ENCODE measurements around the gene CORO2A.

CORO2A gene

GRCh38 chr9:98236901-98237487 lies 44.6 kb upstream of the CORO2A start:
- Histone ChIP-seq H3K27ac (ENCODE audit: low read depth, low read length, poor library complexity, severe bottlenecking) (no peak overlapping the region), H3K4me1 (ENCODE audit: insufficient read depth, low read length, severe bottlenecking) (no peaks in the 10 kb centered on the region), H3K79me2 (ENCODE audit: insufficient read depth, low read length) (no peaks in the 10 kb centered on the region), H3K9me2 (ENCODE audit: low read depth, low read length) (no peaks in the 10 kb centered on the region), H2AFZ (ENCODE audit: low read length) (no peak overlapping the region), H3K4me2 (ENCODE audit: low read length) (no peak overlapping the region), H3K9ac (ENCODE audit: low read length) (no peak overlapping the region), H3K9me3 (ENCODE audit: low read length) (no peaks in the 10 kb centered on the region), H3K4me3 (ENCODE audit: low read depth, low read length, poor library complexity, severe bottlenecking) (no peak overlapping the region), H3K36me3 (ENCODE audit: insufficient read depth, low read length) (no peaks in the 10 kb centered on the region), H3K27me3 (ENCODE audit: insufficient read depth, low read length) (no peaks in the 10 kb centered on the region), H4K20me1 (ENCODE audit: insufficient read depth, low read length) (no peaks in the 10 kb centered on the region), H3F3A (ENCODE audit: insufficient read depth, low read length) (no peaks in the 10 kb centered on the region)
- TF ChIP-seq, protein P1, sequence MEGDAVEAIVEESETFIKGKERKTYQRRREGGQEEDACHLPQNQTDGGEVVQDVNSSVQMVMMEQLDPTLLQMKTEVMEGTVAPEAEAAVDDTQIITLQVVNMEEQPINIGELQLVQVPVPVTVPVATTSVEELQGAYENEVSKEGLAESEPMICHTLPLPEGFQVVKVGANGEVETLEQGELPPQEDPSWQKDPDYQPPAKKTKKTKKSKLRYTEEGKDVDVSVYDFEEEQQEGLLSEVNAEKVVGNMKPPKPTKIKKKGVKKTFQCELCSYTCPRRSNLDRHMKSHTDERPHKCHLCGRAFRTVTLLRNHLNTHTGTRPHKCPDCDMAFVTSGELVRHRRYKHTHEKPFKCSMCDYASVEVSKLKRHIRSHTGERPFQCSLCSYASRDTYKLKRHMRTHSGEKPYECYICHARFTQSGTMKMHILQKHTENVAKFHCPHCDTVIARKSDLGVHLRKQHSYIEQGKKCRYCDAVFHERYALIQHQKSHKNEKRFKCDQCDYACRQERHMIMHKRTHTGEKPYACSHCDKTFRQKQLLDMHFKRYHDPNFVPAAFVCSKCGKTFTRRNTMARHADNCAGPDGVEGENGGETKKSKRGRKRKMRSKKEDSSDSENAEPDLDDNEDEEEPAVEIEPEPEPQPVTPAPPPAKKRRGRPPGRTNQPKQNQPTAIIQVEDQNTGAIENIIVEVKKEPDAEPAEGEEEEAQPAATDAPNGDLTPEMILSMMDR (IDR thresholded peaks at IDR 0.05; ENCODE audit: low read length): no peak
- TF ChIP-seq EZH2 (IDR thresholded peaks at IDR 0.05; ENCODE audit: borderline replicate concordance, low read length): no peak

DNA sequence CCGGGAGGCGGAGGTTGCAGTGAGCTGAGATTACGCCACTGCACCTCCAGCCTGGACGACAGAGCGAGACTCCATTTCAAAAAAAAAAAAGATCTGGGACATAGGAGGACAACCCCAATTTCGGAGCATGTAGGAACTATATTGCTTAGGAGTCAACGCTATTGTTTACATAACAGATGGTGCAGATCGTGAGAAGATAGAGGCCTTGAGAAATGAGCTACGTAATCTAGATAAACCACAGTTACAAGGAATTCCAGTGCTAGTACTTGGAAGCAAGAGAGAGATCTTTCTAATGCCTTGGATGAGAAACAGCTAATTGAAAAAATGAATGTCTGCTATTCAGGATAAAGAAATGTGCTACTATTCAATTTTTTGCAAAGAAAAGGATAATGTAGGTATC lies 42.7 kb upstream of the CORO2A start:
- no peak overlapping the region for H3K4me3 ChIP-seq (ENCODE audit: low read depth, low read length, poor library complexity, severe bottlenecking)
- no peaks in the 10 kb centered on the region for H3K27me3 ChIP-seq (ENCODE audit: insufficient read depth, low read length)
- H3K4me2 ChIP-seq (ENCODE audit: low read length): no peak overlapping the region
- no peak overlapping the region for H3K27ac ChIP-seq (ENCODE audit: low read depth, low read length, poor library complexity, severe bottlenecking)
- no peaks in the 10 kb centered on the region for H3K4me1 ChIP-seq (ENCODE audit: insufficient read depth, low read length, severe bottlenecking)
- no peaks in the 10 kb centered on the region for H3K9me3 ChIP-seq (ENCODE audit: low read length)
- no peaks in the 10 kb centered on the region for H3K9me2 ChIP-seq (ENCODE audit: low read depth, low read length)
- no peak overlapping the region for H3K9ac ChIP-seq (ENCODE audit: low read length)
- H2AFZ ChIP-seq (ENCODE audit: low read length): no peak overlapping the region
- no peaks in the 10 kb centered on the region for H3K36me3 ChIP-seq (ENCODE audit: insufficient read depth, low read length)
- H3K79me2 ChIP-seq (ENCODE audit: insufficient read depth, low read length): no peaks in the 10 kb centered on the region
- TF ChIP-seq, protein P1 (IDR thresholded peaks at IDR 0.05; ENCODE audit: low read length): no peak
- no peak for TF ChIP-seq EZH2 (IDR thresholded peaks at IDR 0.05; ENCODE audit: borderline replicate concordance, low read length)
- no peaks in the 10 kb centered on the region for H3F3A ChIP-seq (ENCODE audit: insufficient read depth, low read length)
- no peaks in the 10 kb centered on the region for H4K20me1 ChIP-seq (ENCODE audit: insufficient read depth, low read length)

DNA sequence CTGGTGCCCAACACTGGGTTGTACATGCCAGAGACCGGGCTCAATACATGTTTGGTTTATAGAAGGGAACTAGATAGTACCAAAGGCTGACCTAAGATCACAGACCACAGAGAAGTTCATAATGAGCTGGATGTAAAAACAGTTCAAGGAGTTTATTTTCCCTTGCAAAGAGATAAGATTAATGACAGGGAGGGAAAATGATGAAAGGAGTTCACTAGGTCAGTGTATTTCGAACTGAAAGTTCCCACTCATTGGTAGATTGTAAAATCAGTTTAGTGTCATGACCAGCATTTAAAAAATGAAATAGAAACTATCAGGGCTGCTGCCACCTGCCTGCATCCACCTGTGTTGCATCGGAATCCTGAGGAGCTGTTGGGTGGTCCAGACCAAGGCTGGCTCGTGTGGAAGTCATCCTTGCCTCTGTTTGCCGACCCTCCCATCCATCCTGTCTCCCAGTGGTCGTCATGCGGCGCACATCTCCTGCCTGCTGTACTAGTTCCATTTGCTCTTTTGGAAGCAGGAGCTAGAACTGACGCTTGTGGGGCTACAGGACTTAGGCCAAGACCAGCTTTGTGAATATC lies 41.9 kb upstream of the CORO2A start:
- Histone ChIP-seq H3K4me1 (ENCODE audit: insufficient read depth, low read length, severe bottlenecking) (no peaks in the 10 kb centered on the region), H3K9me3 (ENCODE audit: low read length) (no peaks in the 10 kb centered on the region), H3K27ac (ENCODE audit: low read depth, low read length, poor library complexity, severe bottlenecking) (no peak overlapping the region), H3K79me2 (ENCODE audit: insufficient read depth, low read length) (no peaks in the 10 kb centered on the region), H3K4me2 (ENCODE audit: low read length) (no peak overlapping the region), H2AFZ (ENCODE audit: low read length) (no peak overlapping the region), H3K36me3 (ENCODE audit: insufficient read depth, low read length) (no peaks in the 10 kb centered on the region), H3K9ac (ENCODE audit: low read length) (no peak overlapping the region), H3K4me3 (ENCODE audit: low read depth, low read length, poor library complexity, severe bottlenecking) (no peak overlapping the region), H4K20me1 (ENCODE audit: insufficient read depth, low read length) (no peaks in the 10 kb centered on the region), H3F3A (ENCODE audit: insufficient read depth, low read length) (no peaks in the 10 kb centered on the region), H3K27me3 (ENCODE audit: insufficient read depth, low read length) (no peaks in the 10 kb centered on the region), H3K9me2 (ENCODE audit: low read depth, low read length) (no peaks in the 10 kb centered on the region)
- TF ChIP-seq EZH2 (IDR thresholded peaks at IDR 0.05; ENCODE audit: borderline replicate concordance, low read length): no peak
- TF ChIP-seq, protein P1 (IDR thresholded peaks at IDR 0.05; ENCODE audit: low read length): peak; percentile 20; the same call in 1 of the 2 replicates
